Measurements from ENCODE around the gene FOXM1. TPM values are rescaled to one million over a fixed set of nuclear protein-coding genes. Genes with fewer than 3 reads are reported as not detected.

Gene FOXM1, protein sequence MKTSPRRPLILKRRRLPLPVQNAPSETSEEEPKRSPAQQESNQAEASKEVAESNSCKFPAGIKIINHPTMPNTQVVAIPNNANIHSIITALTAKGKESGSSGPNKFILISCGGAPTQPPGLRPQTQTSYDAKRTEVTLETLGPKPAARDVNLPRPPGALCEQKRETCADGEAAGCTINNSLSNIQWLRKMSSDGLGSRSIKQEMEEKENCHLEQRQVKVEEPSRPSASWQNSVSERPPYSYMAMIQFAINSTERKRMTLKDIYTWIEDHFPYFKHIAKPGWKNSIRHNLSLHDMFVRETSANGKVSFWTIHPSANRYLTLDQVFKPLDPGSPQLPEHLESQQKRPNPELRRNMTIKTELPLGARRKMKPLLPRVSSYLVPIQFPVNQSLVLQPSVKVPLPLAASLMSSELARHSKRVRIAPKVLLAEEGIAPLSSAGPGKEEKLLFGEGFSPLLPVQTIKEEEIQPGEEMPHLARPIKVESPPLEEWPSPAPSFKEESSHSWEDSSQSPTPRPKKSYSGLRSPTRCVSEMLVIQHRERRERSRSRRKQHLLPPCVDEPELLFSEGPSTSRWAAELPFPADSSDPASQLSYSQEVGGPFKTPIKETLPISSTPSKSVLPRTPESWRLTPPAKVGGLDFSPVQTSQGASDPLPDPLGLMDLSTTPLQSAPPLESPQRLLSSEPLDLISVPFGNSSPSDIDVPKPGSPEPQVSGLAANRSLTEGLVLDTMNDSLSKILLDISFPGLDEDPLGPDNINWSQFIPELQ
- 100 to 1,000 TPM; 105 to 112 TPM for total RNA-seq

DNA sequence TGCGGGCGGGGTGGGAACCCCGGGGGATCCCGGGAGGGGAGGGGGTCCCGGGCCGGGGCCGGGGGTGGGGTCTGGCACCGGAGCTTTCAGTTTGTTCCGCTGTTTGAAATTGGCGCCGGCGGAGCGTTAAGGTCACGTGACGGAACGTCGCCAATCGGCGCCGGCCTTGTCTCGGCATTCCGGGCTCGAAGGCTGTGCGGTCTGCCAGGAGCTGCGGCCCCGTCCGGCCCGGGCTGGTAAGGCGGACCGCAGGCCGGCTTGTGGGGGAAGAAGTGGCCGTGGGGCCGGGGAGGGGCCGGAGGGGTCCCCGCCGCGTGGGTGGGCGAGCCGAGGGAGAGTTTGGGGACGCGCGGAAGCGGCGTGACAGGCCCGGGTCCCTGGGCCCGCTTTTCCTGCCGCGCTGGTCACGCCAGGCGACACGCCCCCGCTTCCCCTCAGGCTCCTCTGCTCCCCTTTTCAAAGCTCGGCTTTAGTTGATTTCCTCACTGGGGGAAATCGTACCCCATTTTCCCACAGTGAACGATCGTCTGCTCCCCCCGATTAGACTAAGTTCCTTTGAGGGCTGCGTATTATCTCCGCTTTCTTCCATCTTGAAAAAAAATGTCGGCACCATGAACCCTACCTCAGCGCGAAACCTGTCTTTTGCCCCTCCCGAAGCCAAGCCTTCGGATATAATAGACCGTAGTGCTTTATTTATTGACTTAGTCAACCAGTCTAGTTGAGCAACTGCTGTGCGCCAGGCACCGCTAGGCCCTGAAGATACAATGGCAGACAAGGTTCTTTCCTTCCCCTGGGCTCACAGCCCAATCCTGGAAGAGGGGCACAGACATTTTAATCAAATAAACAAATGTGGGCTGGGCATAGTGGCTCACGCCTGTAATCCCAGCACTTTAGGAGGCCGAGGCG, at the start of gene FOXM1, which contains the start of gene RHNO1:
Gene FOXM1, minus strand, starts transcription at position 128 of the 906 bp plus-strand sequence. CDS start 2,696 bp downstream, outside the sequence.
Gene RHNO1, plus strand, starts transcription at position 177 of the 906 bp plus-strand sequence. CDS start 8,144 bp downstream, outside the sequence.
- H3K9me3 Mint-ChIP-seq = no peaks in the 10 kb centered on the region
- H3K27ac Mint-ChIP-seq = peak within 1 kb of the TSS; percentile 96 to 99
- H3K36me3 Mint-ChIP-seq = peaks cover 31 to 37% of the 10 kb centered on the region in 2 donors
- peak; percentile 82 to 90 for DNase-seq (ENCODE audit: low spot score in 2 of 2)
- ATAC-seq = peak; percentile 86 to 88

DNA sequence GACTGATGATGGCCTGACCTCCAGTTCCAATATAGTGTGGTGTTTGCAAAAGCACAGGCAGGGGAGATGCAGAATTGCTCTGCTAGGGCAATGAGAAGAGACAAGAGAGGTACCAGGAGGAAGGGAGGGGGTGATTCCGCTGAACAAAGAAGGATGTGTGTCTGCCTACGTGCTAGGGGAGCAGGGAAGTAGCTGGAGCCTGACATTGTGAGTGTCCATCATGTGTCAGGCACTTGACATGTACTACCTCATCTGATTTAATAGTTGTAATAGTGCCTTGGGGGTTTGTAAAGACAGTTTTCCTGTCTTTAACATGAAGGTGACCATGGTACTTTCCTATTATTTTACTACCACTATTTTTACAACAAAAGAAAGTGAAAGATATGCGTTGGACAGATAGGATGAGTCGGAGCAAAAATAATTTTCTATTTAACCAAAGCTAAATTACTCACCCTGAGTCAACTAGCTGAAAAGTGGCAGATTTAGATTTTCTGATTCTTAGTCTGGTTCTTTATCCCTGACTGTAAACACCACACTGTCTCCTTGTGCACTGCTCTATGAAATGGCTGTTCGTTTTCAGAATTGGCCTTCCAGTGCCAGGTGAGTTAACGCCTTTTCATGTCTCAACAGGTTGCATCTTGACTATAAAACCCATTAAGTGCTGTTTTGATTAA, 48.5 kb upstream of the FOXM1 start:
- H3K27ac Mint-ChIP-seq = peak overlapping the region in 1 of 2 donors; percentile 14
- peaks cover 6% of the 10 kb centered on the region in 2 donors for H3K36me3 Mint-ChIP-seq
- H3K9me3 Mint-ChIP-seq = no peaks in the 10 kb centered on the region
- DNase-seq (ENCODE audit: low spot score in 2 of 2) (no peak), ATAC-seq (peak; percentile 34 to 94)

DNA sequence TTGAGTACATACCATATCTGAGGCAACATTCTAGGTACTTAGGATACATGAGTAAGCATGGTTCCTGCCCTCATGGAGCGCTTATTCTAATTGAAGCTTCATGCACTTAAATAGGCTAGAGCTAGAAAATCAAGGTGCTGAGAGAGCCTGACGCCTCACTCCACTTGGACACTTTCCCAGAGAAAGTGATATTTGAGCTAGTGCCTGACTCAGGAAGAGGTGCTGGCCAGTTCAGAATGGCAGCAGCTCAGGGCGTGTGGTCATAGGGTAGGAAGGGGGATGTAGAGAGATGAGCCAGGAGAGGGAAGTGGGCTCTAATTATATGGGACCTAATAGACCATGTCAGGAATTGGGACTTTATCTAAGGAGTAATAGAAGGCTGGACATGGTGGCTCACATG, 47.0 kb upstream of the FOXM1 start:
- Mint-ChIP-seq H3K9me3 (no peaks in the 10 kb centered on the region), H3K27ac (no peak overlapping the region), H3K36me3 (peaks cover 6% of the 10 kb centered on the region in 2 donors)
- no peak for DNase-seq (ENCODE audit: low spot score in 2 of 2)
- ATAC-seq = no peak

DNA sequence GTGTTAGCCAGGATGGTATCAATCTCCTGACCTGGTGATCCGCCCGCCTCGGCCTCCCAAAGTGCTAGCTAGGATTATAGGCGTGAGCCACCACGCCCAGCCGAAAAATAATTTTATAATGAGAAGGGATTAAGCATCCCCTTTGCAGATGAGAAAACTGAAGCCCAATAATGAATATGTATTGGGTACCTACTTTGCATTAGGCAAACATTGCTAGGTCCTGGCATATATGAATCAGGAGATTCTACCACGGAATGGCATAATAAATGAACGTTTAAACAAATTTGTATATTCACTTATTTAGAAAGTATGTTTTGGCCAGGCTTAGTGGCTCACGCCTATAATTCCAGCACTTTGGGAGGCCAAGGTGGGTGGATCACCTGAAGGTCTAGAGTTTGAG, 46.1 kb upstream of the FOXM1 start:
- ATAC-seq = no peak
- no peak for DNase-seq (ENCODE audit: low spot score in 2 of 2)
- H3K27ac Mint-ChIP-seq = no peak overlapping the region
- peaks cover 6% of the 10 kb centered on the region in 2 donors for H3K36me3 Mint-ChIP-seq
- no peaks in the 10 kb centered on the region for H3K9me3 Mint-ChIP-seq

DNA sequence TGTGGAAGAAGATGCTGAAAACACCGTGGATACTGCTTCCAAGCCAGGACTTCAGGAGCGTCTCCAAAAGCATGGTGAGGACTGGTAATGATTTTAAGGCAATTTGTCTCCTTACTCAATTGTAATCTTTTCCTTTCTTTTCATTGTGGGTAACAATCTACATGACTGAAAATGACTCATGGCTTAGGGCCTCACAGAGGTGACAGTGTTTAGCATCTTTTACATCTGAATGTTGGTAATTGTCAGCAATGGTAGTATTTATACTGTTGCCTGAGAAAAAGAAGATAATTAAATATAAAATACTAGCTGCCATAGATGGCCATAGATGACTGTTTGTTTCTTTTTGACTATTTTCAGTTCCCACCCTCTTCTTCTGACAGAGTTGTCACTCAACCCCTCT, 45.4 kb upstream of the FOXM1 start:
- Mint-ChIP-seq H3K9me3 (no peaks in the 10 kb centered on the region), H3K36me3 (peaks cover 0 to 6% of the 10 kb centered on the region in 2 donors), H3K27ac (no peak overlapping the region)
- no peak for DNase-seq (ENCODE audit: low spot score in 2 of 2)
- ATAC-seq = peak in 1 of 2 donors; percentile 60

DNA sequence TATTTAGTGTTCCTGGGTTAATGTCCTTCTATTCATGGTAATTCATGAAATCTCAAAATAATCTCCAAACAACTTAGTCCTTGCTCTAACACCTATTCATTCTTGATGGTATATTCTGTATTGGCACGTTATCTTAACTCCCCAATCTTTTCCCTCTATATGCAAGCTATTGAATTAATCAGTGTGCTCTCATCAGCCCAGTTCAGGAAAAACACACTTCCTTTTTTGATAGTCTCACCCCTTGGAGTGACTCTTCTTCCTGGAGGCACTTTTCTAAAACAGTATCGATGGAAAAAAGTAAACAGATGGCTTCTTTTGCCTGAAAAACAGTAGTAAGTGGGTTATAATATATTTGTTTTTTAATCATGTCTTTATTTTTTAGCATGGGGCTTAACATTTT, 42.3 kb upstream of the FOXM1 start:
- ATAC-seq = no peak

DNA sequence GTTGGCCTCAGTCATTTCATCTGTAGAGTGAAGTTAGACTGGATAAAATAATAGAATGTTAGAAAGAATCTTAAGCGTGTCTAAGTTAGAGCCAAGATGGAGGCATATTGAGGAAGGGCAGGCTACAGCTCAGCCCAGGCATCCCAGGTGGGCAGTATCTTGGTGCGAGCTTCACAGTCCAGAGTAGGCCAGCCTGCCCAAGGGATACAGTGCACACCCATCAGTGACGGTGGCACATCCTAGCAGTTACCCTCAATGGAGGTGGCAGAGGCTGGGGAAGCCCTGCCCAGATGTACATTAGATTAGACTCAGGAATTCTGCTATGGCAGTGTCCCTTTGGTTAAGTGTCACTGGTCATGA, 35.2 kb upstream of the FOXM1 start:
- Mint-ChIP-seq H3K36me3 (no peaks in the 10 kb centered on the region), H3K27ac (no peak overlapping the region), H3K9me3 (no peaks in the 10 kb centered on the region)
- ATAC-seq = no peak
- DNase-seq (ENCODE audit: low spot score in 2 of 2) = no peak

More for the DNA sequence above, 42.3 kb upstream of the FOXM1 start:
- DNase-seq (ENCODE audit: low spot score in 2 of 2) = no peak
- Mint-ChIP-seq H3K9me3 (no peaks in the 10 kb centered on the region), H3K27ac (no peak overlapping the region), H3K36me3 (peaks cover 0 to 5% of the 10 kb centered on the region in 2 donors)

DNA sequence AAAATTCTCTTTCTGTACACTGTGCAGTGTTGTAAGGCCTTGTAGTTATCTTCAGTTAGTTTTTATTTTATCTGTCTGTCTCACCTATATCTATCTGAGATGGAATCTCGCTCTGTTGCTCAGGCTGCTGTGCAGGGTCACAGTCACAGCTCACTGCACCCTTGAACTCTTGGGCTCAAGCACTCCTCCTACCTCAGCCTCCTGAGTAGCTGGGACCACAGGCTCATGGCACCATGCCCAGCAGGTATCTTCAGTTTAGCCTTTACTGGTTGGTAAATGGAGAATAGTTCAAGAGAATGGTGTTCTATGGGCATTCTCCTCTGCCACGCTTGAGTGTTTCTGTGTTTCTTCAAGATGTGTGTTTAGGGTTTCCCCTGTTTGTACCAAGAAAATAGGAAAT, 27.3 kb upstream of the FOXM1 start:
- ATAC-seq = no peak
- DNase-seq (ENCODE audit: low spot score in 2 of 2) = no peak
- Mint-ChIP-seq H3K27ac (no peak overlapping the region), H3K36me3 (no peaks in the 10 kb centered on the region), H3K9me3 (no peaks in the 10 kb centered on the region)

DNA sequence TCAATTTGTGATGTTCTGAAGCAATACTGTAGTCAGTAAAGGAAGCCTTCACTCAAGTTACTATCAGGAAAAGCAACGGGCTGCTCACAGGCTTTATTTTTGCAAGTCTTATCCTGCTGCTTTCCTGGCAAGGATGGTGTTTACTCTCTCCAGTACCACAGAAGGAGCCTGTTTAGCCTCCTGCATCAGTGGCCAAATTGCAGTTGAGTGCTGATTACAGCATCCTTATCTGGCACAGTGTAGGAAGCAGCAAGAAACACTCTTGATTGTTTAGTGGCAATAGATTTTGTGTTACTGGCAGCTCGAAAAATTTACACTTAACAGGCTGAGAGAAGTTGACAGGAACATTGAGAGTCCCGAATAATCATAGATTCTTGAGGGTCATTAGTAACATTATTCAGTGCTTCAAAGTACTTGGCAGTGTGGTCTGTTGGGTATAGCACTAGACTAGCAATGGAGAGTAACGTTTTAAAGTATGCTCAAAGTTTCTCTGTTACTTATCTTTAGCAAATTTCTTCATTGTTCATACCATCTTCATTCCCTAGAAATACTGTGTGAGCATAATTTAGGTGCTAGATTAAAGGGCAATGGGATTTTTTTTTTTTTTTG, 25.4 kb upstream of the FOXM1 start:
- Mint-ChIP-seq H3K9me3 (no peaks in the 10 kb centered on the region), H3K27ac (no peak overlapping the region), H3K36me3 (no peaks in the 10 kb centered on the region)
- DNase-seq (ENCODE audit: low spot score in 2 of 2) (no peak), ATAC-seq (no peak)

DNA sequence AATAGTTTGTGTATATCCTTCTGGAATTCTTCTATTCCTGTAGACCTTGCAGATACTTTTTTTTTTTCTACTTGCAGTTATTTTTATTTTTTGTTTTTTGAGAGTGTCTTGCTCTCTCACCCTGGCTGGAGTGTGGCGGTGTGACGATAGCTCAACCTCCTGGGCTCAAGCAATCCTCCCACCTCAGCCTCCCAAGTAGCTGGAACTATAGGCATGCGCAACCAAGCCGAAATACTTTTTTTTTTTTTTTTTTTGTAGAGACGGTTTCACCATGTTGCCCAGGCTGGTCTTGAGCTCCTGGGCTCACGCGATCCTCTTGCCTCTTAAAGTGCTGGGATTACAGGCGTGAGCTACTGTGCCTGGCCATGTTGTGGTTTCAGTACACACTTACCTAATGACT, 23.7 kb upstream of the FOXM1 start:
- no peak for ATAC-seq

DNA sequence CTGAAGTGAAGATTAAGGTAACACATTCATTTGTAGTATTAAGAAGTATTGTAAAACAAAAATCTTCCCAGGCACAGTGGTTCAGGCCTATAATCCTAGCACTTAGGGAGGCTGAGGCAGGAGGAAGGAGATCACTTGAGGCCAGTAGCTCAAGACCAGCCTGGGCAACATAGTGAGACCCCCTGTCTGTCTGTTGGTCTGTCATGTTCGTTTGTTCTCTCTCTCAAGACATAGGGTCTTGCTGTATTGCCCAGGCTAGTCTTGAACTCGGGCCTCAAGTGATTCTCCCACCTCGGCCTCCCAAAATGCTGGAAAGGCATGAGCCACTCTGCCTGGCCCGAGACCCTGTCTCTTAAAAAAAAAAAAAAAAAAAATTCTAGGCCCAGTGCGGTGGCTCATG, 20.4 kb upstream of the FOXM1 start:
- Mint-ChIP-seq H3K27ac (no peak overlapping the region), H3K36me3 (no peaks in the 10 kb centered on the region)
- ATAC-seq = no peak

More for the DNA sequence above, 23.7 kb upstream of the FOXM1 start:
- no peak for DNase-seq (ENCODE audit: low spot score in 2 of 2)
- no peaks in the 10 kb centered on the region for H3K36me3 Mint-ChIP-seq
- no peak overlapping the region for H3K27ac Mint-ChIP-seq
- no peaks in the 10 kb centered on the region for H3K9me3 Mint-ChIP-seq

DNA sequence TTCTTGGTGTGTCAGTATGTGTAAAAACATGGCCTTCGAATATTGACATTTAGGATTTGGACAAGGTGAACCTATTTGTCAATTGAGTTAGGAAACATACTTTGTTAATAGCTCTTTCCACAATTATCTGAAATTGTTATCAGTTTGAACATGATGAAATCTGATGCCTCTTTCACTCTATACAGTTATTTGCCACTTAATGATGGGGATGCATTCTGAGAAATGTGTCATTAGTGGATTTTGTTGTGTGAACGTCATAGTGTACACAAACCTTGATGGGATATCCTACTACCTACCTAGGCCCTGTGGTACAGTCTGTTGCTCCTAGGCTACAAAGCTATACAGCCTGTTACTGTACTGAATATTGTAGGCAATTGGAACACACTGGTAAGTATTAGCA, 18.5 kb upstream of the FOXM1 start:
- Mint-ChIP-seq H3K9me3 (no peaks in the 10 kb centered on the region), H3K27ac (no peak overlapping the region), H3K36me3 (no peaks in the 10 kb centered on the region)
- ATAC-seq (no peak), DNase-seq (ENCODE audit: low spot score in 2 of 2) (no peak)

More for the DNA sequence above, 20.4 kb upstream of the FOXM1 start:
- no peak for DNase-seq (ENCODE audit: low spot score in 2 of 2)
- H3K9me3 Mint-ChIP-seq = no peaks in the 10 kb centered on the region

DNA sequence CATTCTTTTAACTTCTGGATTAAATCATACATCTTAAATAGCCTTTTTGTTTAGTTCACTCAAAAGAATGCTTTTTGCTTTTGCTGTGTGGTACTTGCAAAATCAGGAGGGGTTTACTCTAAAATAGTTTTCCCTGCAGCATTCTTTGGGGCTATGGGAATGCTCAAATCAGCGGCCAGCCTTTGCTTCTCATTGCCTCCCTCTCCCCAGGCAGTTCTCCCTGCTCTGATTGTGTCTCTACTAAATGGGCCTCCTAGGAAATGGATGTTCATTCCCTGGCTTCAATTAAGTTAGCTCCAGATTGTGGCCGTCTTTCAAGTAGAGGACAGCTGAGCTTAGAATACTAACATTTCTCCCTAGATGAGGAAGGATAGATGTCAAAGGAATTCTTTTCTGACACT, 18.1 kb upstream of the FOXM1 start:
- DNase-seq (ENCODE audit: low spot score in 2 of 2) (no peak), ATAC-seq (no peak)
- H3K9me3 Mint-ChIP-seq = no peaks in the 10 kb centered on the region
- no peaks in the 10 kb centered on the region for H3K36me3 Mint-ChIP-seq
- H3K27ac Mint-ChIP-seq = no peak overlapping the region

DNA sequence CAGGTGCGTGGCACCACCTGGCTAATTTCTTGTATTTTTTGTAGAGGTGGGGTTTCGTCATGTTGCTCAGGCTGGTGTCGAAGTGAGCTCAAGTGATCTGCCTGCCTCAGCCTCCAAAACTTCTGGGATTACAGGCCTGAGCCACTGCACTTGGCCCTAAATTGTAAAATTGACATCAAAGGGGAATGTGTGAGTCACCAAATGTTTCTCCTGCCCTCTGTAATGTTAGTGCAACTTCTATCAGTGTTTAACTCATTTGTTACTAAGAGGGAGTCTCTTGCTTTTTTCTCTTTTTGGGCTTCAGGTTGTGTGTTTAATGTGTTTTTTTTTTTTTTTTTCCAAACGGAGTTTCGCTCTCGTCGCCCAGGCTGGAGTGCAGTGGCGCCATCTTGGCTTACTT, 16.0 kb upstream of the FOXM1 start:
- Mint-ChIP-seq H3K9me3 (no peaks in the 10 kb centered on the region), H3K36me3 (no peaks in the 10 kb centered on the region), H3K27ac (no peak overlapping the region)
- DNase-seq (ENCODE audit: low spot score in 2 of 2) (no peak), ATAC-seq (no peak)

DNA sequence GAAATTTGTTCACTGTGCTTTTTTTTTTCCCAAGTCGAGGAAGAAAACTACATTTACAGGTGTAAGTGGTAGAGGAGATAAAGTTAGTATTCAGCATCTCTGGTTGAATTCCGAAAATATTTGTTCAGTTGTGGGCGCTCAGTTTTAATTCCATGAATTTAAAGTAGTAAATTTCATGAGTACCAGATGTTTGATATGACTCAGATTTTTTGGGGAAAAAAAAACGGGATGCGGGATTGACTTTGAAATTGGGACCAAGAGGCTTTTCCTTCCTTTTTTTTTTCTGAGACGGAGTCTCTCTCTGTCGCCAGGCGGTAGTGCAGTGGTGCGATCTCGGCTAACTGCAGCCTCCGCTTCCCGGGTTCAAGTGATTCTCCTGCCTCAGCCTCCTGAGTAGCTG, 15.3 kb upstream of the FOXM1 start:
- no peak for ATAC-seq
- H3K36me3 Mint-ChIP-seq = no peaks in the 10 kb centered on the region
- no peak for DNase-seq (ENCODE audit: low spot score in 2 of 2)
- no peak overlapping the region for H3K27ac Mint-ChIP-seq
- no peaks in the 10 kb centered on the region for H3K9me3 Mint-ChIP-seq
